GM21528 (cell line): ENCODE results near the gene FOXN1.

ENCODE experiments used
- ATAC-seq: cut with Tn5 transposase; IDR thresholded peaks from one replicate; pipeline ENCODE4 v1.9.1; 2021; ENCODE audit warnings: mild to moderate bottlenecking, moderate library complexity; ENCODE audit not compliant: unreplicated experiment, low FRiP score

The FOXN1 gene

GRCh38 chr17:28477928-28478327, 28.2 kb upstream of the FOXN1 start:
- ATAC-seq = no peak

GRCh38 chr17:28478712-28479615, 27.2 kb upstream of the FOXN1 start:
- ATAC-seq = no peak

- no peak for ATAC-seq
Measured at GRCh38 chr17:28480278-28480677, 25.9 kb upstream of the FOXN1 start.

- no peak for ATAC-seq
Measured at GRCh38 chr17:28480799-28481571, 25.2 kb upstream of the FOXN1 start.

- no peak for ATAC-seq
Measured at GRCh38 chr17:28482551-28483199, 23.5 kb upstream of the FOXN1 start.

- peak; percentile 65 for ATAC-seq
Measured at GRCh38 chr17:28484296-28484695, 21.9 kb upstream of the FOXN1 start.

- no peak for ATAC-seq
Measured at GRCh38 chr17:28485049-28485448, 21.1 kb upstream of the FOXN1 start.

GRCh38 chr17:28487881-28488532, 18.1 kb upstream of the FOXN1 start:
- ATAC-seq = no peak

- no peak for ATAC-seq
Measured at GRCh38 chr17:28488533-28489276, 17.4 kb upstream of the FOXN1 start.

- ATAC-seq = no peak
Measured at GRCh38 chr17:28491286-28491685, 14.9 kb upstream of the FOXN1 start.

GRCh38 chr17:28491860-28492259, 14.3 kb upstream of the FOXN1 start:
- no peak for ATAC-seq

GRCh38 chr17:28492352-28493310, 13.5 kb upstream of the FOXN1 start:
- ATAC-seq = no peak

GRCh38 chr17:28493460-28493859, 12.7 kb upstream of the FOXN1 start:
- no peak for ATAC-seq

- no peak for ATAC-seq
Measured at GRCh38 chr17:28494445-28495188, 11.5 kb upstream of the FOXN1 start.

- no peak for ATAC-seq
Measured at GRCh38 chr17:28495635-28496034, 10.5 kb upstream of the FOXN1 start.

- ATAC-seq = no peak
Measured at GRCh38 chr17:28497931-28498330, 8.2 kb upstream of the FOXN1 start.

- no peak for ATAC-seq
Measured at GRCh38 chr17:28498652-28499363, 7.3 kb upstream of the FOXN1 start.

- ATAC-seq = no peak
Measured at GRCh38 chr17:28499364-28499664, 6.8 kb upstream of the FOXN1 start.
